KMS-11 (cell line): ENCODE measurements around the gene C18orf54.
A peak's percentile ranks its signal among the peaks of the same experiment; 100 is the strongest.

Experiments
- H2AFZ ChIP-seq: fragments of 200-600 bp; sonication (generic); 2 replicates; pipeline ENCODE4 v1.6.1; 2016; ENCODE audit warnings: antibody characterized with exemption, mixed run types, low read depth
- H3K27ac ChIP-seq: fragments of 200-600 bp; sonication (generic); 2 replicates; pipeline ENCODE4 v1.6.1; 2016; ENCODE audit warnings: mild to moderate bottlenecking, mixed run types
- H3K27me3 ChIP-seq: fragments of 200-600 bp; sonication (generic); 2 replicates; pipeline ENCODE4 v1.6.1; 2017; ENCODE audit warnings: mild to moderate bottlenecking, low read depth, mixed run types, moderate library complexity; ENCODE audit not compliant: insufficient read depth
- H3K36me3 ChIP-seq: fragments of 200-600 bp; sonication (generic); 2 replicates; pipeline ENCODE4 v1.6.1; 2017; ENCODE audit warnings: mild to moderate bottlenecking, mixed run types; ENCODE audit not compliant: insufficient read depth
- H3K4me1 ChIP-seq: fragments of 200-600 bp; sonication (generic); 2 replicates; pipeline ENCODE4 v1.6.1; 2016; ENCODE audit warnings: mild to moderate bottlenecking, low read depth, mixed run types; ENCODE audit not compliant: poor library complexity, severe bottlenecking
- H3K4me2 ChIP-seq: fragments of 200-600 bp; sonication (generic); 2 replicates; pipeline ENCODE4 v1.7.0; 2016; ENCODE audit warnings: mild to moderate bottlenecking, mixed run types
- H3K4me3 ChIP-seq: fragments of 200-600 bp; sonication (generic); IDR thresholded peaks from 2 replicates; pipeline ENCODE4 v1.6.1; 2017; ENCODE audit warnings: low read depth, low read length, mixed read lengths; ENCODE audit not compliant: insufficient read depth
- H3K79me2 ChIP-seq: fragments of 200-600 bp; sonication (generic); 2 replicates; pipeline ENCODE4 v1.6.1; 2016; ENCODE audit warnings: low read depth, mixed run types; ENCODE audit not compliant: insufficient read depth
- H3K9ac ChIP-seq: fragments of 200-600 bp; sonication (generic); 2 replicates; pipeline ENCODE4 v1.6.1; 2016; ENCODE audit warnings: mild to moderate bottlenecking, mixed run types
- H4K20me1 ChIP-seq: fragments of 200-600 bp; sonication (generic); 2 replicates; pipeline ENCODE4 v1.6.1; 2016; ENCODE audit warnings: mild to moderate bottlenecking, mixed run types; ENCODE audit not compliant: insufficient read depth
- TF ChIP-seq, protein P1 (sequence below): fragments of 200-600 bp; sonication (generic); conservative IDR thresholded peaks from 2 replicates; pipeline ENCODE4 v1.6.1; 2017; ENCODE audit warnings: low read depth, mild to moderate bottlenecking, antibody characterized with exemption, low read length, moderate library complexity, mixed read lengths

The C18orf54 gene

DNA sequence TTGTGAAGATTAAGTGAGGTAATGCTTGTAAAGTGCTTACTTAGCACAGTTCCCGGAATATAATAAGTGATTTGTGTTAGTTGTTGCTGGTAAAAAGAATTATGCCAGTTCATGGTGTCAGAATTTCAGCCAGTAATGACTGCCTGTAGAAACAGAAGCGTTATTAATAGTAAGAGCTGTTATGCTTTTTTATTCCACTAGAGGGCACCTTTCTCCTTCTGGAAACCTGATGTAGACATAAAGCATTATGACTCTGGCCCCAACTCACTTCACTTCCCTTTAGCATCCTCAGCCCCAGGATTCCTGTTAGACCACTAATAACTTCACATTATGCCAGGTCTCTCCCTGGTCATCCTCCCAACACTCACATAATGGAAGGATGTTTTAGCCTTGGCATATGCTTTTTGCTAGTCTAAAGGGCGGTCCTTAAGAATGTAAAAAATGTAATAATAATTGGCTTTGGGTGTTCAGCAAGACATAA is 34.9 kb downstream of the C18orf54 start:
- Histone ChIP-seq H3K4me2 (no peak overlapping the region), H4K20me1 (no peaks in the 10 kb centered on the region), H3K4me1 (peaks cover 26% of the 10 kb centered on the region), H3K27ac (no peak overlapping the region), H3K9ac (no peak overlapping the region), H3K79me2 (no peaks in the 10 kb centered on the region), H3K36me3 (no peaks in the 10 kb centered on the region), H2AFZ (no peak overlapping the region), H3K27me3 (no peaks in the 10 kb centered on the region), H3K4me3 (no peak overlapping the region)
- TF ChIP-seq, protein P1, sequence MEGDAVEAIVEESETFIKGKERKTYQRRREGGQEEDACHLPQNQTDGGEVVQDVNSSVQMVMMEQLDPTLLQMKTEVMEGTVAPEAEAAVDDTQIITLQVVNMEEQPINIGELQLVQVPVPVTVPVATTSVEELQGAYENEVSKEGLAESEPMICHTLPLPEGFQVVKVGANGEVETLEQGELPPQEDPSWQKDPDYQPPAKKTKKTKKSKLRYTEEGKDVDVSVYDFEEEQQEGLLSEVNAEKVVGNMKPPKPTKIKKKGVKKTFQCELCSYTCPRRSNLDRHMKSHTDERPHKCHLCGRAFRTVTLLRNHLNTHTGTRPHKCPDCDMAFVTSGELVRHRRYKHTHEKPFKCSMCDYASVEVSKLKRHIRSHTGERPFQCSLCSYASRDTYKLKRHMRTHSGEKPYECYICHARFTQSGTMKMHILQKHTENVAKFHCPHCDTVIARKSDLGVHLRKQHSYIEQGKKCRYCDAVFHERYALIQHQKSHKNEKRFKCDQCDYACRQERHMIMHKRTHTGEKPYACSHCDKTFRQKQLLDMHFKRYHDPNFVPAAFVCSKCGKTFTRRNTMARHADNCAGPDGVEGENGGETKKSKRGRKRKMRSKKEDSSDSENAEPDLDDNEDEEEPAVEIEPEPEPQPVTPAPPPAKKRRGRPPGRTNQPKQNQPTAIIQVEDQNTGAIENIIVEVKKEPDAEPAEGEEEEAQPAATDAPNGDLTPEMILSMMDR = peak; percentile 91

DNA sequence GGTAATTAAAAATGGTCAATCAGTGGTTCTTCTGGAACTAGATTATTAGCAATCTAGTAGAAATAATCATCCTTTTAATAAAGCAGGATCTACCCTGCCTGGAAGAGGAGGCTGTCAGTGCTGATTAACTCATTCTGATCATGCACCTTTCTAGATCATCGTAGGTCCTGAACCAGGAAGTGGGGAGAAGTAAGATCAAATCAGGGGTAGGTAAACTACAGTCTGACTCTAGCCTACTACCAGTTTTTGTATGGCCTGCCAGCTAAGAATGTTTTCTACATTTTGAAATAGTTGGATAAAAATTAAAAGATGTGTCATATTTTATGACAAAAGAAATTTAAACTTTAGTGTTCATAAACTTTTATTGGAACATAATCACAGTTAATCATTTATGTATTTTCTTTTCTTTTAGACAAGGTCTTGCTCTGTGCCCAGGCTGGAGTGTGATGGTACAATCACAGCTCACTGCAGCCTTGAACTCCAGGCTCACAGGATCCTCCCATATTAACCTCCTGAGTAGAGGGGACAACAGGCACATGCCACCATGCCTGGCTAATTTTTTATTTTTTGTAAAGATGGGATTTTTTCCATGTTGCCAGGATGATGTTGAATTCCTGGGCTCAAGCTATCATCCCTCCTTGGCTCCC is 36.1 kb downstream of the C18orf54 start:
- H3K9ac ChIP-seq = no peak overlapping the region
- H2AFZ ChIP-seq = no peak overlapping the region

DNA sequence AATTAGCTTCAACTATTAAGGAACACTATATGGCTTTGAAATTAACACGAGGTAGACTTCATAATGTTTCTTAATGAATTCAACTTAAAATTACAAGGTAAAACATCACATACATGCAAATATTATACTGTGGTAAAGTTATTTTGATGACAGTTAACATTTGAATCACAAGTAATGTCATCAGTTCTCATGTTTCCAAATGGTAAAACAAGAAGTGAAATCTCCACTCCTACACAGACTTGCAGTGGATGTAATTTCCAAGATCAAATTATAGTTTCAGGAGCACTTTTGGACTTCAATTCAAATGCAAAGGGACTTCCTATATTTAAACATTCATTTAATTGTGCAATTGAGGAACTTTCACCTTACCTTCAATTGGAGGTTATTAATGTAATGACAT is 39.1 kb downstream of the C18orf54 start:
- TF ChIP-seq, protein P1 = no peak
- no peak overlapping the region for H3K9ac ChIP-seq
- no peaks in the 10 kb centered on the region for H3K36me3 ChIP-seq
- no peaks in the 10 kb centered on the region for H4K20me1 ChIP-seq
- H3K4me3 ChIP-seq = no peak overlapping the region
- H3K4me2 ChIP-seq = no peak overlapping the region
- H3K4me1 ChIP-seq = peaks cover 5% of the 10 kb centered on the region
- no peaks in the 10 kb centered on the region for H3K27me3 ChIP-seq
- no peak overlapping the region for H3K27ac ChIP-seq
- no peak overlapping the region for H2AFZ ChIP-seq
- no peaks in the 10 kb centered on the region for H3K79me2 ChIP-seq

More for the DNA sequence above, 36.1 kb downstream of the C18orf54 start:
- no peaks in the 10 kb centered on the region for H4K20me1 ChIP-seq
- TF ChIP-seq, protein P1 = no peak
- H3K36me3 ChIP-seq = no peaks in the 10 kb centered on the region
- no peaks in the 10 kb centered on the region for H3K27me3 ChIP-seq
- no peak overlapping the region for H3K27ac ChIP-seq
- H3K79me2 ChIP-seq = no peaks in the 10 kb centered on the region
- peaks cover 14% of the 10 kb centered on the region for H3K4me1 ChIP-seq
- no peak overlapping the region for H3K4me3 ChIP-seq
- no peak overlapping the region for H3K4me2 ChIP-seq

DNA sequence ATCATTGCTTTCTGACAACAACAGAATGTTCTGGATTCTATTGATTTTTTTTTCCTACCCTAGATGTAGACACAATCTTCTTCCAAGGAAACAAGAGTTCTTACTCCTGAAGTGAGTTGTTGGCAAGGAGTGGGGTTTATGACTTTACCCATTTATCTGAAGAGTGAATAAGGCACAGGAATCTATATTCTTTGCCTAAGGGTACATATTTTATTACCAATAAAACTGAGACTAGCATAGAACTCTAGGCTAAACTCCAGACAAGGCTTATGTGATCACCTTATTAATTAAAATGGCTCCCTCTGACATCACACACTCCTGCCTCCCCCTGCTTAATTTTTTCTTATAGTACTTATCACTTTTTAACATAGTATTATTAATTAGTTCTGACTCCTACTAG is 47.6 kb downstream of the C18orf54 start:
- H3K9ac ChIP-seq = no peak overlapping the region
- H3K4me3 ChIP-seq = no peak overlapping the region
- H2AFZ ChIP-seq = no peak overlapping the region
- H3K4me1 ChIP-seq = no peaks in the 10 kb centered on the region
- TF ChIP-seq, protein P1 = no peak
- no peaks in the 10 kb centered on the region for H3K36me3 ChIP-seq
- H3K4me2 ChIP-seq = no peak overlapping the region
- H3K27me3 ChIP-seq = no peaks in the 10 kb centered on the region
- no peak overlapping the region for H3K27ac ChIP-seq
- H3K79me2 ChIP-seq = no peaks in the 10 kb centered on the region
- no peaks in the 10 kb centered on the region for H4K20me1 ChIP-seq
